Measurements from ENCODE around the gene GAS1.

- no peak for TF ChIP-seq POLR2A (IDR thresholded peaks at IDR 0.05; ENCODE audit: low read length)
- no peak for TF ChIP-seq GATA1 (IDR thresholded peaks at IDR 0.05; ENCODE audit: low read depth, low read length)
Measured at GRCh38 chr9:86946201-86947145, 833 bp downstream of the GAS1 start.

All from erythroblast (primary cell).